ENCODE results near the gene C6.
"Not testable (repeated sequence)": the region's sequence is repeated elsewhere in the genome, so short reads cannot be mapped to it uniquely, and the experiment has no call there.

C6 gene

DNA sequence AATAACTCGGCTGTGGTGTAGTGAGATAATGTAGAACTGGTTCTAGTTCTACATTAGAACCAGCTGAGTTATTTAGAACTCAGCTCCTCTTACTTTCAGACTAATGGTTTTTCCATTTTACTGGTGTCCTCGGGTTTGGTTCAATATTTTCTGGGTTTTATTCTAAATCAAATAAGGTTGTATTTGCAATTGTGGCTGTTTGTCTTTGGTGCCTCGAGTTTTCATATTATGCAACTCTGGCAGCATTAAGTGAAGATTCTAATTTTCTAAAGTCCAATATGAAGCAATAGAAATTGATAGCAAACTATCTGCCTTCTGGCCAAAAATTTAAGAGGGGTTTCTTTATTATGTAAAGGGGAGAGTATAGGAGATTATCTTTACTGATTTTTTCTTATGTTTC, 19.0 kb downstream of the C6 start:
- Histone ChIP-seq H3K79me2 (ENCODE audit: insufficient read depth, low read depth) (no peaks in the 10 kb centered on the region), H3K27ac (no peak overlapping the region), H4K20me1 (ENCODE audit: insufficient read depth) (no peaks in the 10 kb centered on the region), H2AFZ (ENCODE audit: low read depth) (no peak overlapping the region), H3K9ac (no peak overlapping the region), H3K4me1 (ENCODE audit: low read depth, poor library complexity, severe bottlenecking) (no peaks in the 10 kb centered on the region), H3K36me3 (ENCODE audit: insufficient read depth) (no peaks in the 10 kb centered on the region), H3K4me2 (no peak overlapping the region), H3K27me3 (ENCODE audit: insufficient read depth, low read depth) (no peaks in the 10 kb centered on the region), H3K4me3 (IDR thresholded peaks at IDR 0.05; ENCODE audit: insufficient read depth, low read depth, low read length) (no peak overlapping the region)
- TF ChIP-seq, protein P1, sequence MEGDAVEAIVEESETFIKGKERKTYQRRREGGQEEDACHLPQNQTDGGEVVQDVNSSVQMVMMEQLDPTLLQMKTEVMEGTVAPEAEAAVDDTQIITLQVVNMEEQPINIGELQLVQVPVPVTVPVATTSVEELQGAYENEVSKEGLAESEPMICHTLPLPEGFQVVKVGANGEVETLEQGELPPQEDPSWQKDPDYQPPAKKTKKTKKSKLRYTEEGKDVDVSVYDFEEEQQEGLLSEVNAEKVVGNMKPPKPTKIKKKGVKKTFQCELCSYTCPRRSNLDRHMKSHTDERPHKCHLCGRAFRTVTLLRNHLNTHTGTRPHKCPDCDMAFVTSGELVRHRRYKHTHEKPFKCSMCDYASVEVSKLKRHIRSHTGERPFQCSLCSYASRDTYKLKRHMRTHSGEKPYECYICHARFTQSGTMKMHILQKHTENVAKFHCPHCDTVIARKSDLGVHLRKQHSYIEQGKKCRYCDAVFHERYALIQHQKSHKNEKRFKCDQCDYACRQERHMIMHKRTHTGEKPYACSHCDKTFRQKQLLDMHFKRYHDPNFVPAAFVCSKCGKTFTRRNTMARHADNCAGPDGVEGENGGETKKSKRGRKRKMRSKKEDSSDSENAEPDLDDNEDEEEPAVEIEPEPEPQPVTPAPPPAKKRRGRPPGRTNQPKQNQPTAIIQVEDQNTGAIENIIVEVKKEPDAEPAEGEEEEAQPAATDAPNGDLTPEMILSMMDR (conservative IDR thresholded peaks at IDR 0.05; ENCODE audit: low read depth, low read length), result no peak

DNA sequence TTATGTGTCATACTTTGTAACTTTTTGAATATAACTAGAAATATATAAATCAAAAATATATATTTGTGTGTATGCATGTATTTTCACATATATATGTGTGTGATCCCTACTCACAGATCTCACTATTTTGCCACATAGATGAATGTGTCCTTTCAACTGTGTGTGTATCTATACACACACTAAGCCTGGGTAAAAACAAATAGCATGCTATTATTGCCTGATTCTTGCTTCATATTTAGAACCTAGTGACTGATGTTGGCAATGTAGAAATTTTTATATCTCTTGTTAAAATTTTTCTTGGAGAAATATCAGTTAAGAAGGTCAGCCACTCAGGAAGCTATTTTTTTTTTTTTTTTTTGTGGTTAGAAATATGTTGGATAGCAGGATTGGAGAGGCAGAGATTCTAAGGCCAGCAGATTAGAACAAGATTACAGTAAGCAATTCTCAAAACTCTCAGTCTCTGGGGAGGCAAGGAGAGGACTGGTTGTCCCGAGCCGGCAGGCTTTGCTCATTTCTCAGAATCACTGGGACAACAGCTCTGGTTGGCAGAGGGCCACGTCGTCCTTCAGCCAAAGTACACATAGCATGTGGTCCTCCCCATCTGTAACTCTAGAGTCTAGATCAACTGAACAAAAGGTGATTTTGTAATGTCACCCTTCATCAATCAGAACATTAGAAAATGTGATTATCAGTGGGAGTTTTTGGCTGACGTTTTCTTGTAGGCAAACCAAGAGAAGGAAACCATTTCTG, 19.7 kb downstream of the C6 start:
- H3K27ac ChIP-seq, result no peak overlapping the region
- H3K4me2 ChIP-seq, result no peak overlapping the region
- no peak overlapping the region for H2AFZ ChIP-seq (ENCODE audit: low read depth)
- no peaks in the 10 kb centered on the region for H3K79me2 ChIP-seq (ENCODE audit: insufficient read depth, low read depth)
- no peak overlapping the region for H3K9ac ChIP-seq
- H3K4me1 ChIP-seq (ENCODE audit: low read depth, poor library complexity, severe bottlenecking), result no peaks in the 10 kb centered on the region
- TF ChIP-seq, protein P1 (conservative IDR thresholded peaks at IDR 0.05; ENCODE audit: low read depth, low read length), result no peak
- no peak overlapping the region for H3K4me3 ChIP-seq (IDR thresholded peaks at IDR 0.05; ENCODE audit: insufficient read depth, low read depth, low read length)
- H3K36me3 ChIP-seq (ENCODE audit: insufficient read depth), result no peaks in the 10 kb centered on the region
- H4K20me1 ChIP-seq (ENCODE audit: insufficient read depth), result no peaks in the 10 kb centered on the region
- H3K27me3 ChIP-seq (ENCODE audit: insufficient read depth, low read depth), result no peaks in the 10 kb centered on the region

DNA sequence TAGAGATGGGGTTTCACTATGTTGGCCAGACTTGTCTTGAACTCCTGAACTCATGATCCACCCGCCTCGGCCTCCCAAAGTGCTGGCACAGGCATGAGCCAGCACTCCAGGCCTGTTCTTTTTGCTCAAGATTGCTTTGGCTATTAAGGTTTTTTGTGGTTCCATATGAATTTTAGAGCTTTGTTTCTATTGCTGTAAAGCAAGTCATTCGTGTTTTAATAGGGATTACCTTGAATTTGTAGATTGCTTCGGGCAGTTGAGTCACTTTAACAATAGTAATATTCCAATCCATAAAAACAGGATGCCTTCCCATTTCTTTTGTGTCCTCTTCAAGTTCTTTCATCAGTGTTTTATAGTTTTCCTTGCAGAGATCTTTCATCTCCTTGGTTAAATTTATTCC, 22.1 kb downstream of the C6 start:
- Histone ChIP-seq H4K20me1 (ENCODE audit: insufficient read depth) (no peaks in the 10 kb centered on the region), H3K27ac (no peak overlapping the region), H3K79me2 (ENCODE audit: insufficient read depth, low read depth) (no peaks in the 10 kb centered on the region), H3K36me3 (ENCODE audit: insufficient read depth) (no peaks in the 10 kb centered on the region), H3K4me3 (IDR thresholded peaks at IDR 0.05; ENCODE audit: insufficient read depth, low read depth, low read length) (no peak overlapping the region), H3K27me3 (ENCODE audit: insufficient read depth, low read depth) (no peaks in the 10 kb centered on the region), H3K4me2 (no peak overlapping the region), H3K9ac (no peak overlapping the region), H2AFZ (ENCODE audit: low read depth) (no peak overlapping the region), H3K4me1 (ENCODE audit: low read depth, poor library complexity, severe bottlenecking) (no peaks in the 10 kb centered on the region)
- TF ChIP-seq, protein P1 (conservative IDR thresholded peaks at IDR 0.05; ENCODE audit: low read depth, low read length), result no peak

DNA sequence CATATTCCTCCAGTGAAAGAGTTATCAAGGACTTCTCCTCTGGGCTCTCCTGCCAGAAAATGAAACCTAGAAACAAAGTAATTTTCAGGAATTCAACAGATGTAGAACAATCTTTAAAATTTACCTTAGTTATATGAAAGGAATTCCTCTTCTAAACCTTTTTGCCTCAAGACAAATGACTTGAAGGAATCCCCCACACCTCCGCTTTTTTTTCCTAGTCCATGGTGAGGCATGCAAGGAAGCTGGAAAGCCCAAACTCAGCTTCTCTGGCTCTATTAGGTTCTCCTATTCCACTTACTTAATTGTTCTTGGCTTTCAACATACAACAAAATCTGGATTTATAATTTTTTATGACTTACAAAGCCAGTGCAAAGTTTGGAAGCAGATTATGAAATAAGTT, 27.2 kb downstream of the C6 start:
- no peak overlapping the region for H2AFZ ChIP-seq (ENCODE audit: low read depth)
- H3K27ac ChIP-seq, result no peak overlapping the region
- H4K20me1 ChIP-seq (ENCODE audit: insufficient read depth), result no peaks in the 10 kb centered on the region
- no peak overlapping the region for H3K4me3 ChIP-seq (IDR thresholded peaks at IDR 0.05; ENCODE audit: insufficient read depth, low read depth, low read length)
- no peak overlapping the region for H3K4me2 ChIP-seq
- H3K36me3 ChIP-seq (ENCODE audit: insufficient read depth), result no peaks in the 10 kb centered on the region
- H3K27me3 ChIP-seq (ENCODE audit: insufficient read depth, low read depth), result no peaks in the 10 kb centered on the region
- TF ChIP-seq, protein P1 (conservative IDR thresholded peaks at IDR 0.05; ENCODE audit: low read depth, low read length), result no peak
- H3K9ac ChIP-seq, result no peak overlapping the region
- no peaks in the 10 kb centered on the region for H3K4me1 ChIP-seq (ENCODE audit: low read depth, poor library complexity, severe bottlenecking)
- no peaks in the 10 kb centered on the region for H3K79me2 ChIP-seq (ENCODE audit: insufficient read depth, low read depth)

DNA sequence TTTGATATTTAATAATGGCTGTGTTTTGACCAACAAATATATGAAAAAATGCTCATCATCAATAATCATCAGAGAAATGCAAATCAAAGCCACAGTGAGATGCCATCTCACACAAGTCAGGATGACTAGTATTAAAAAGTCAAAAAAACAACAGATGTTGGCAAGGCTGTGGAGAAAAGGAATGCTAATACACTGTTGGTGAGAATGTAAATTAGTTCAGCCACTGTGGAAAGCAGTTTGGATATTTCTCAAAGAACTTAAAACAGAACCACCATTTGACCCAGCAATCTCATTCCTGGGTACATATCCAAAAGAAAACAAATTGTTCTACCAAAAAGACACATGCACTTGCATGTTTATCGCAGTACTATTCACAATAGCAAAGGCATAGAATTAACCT, 30.0 kb downstream of the C6 start:
- not testable (repeated sequence) for H3K27ac ChIP-seq; H3K4me3 ChIP-seq (IDR thresholded peaks at IDR 0.05; ENCODE audit: insufficient read depth, low read depth, low read length); H3K9ac ChIP-seq; H3K27me3 ChIP-seq (ENCODE audit: insufficient read depth, low read depth); H3K4me1 ChIP-seq (ENCODE audit: low read depth, poor library complexity, severe bottlenecking); H3K4me2 ChIP-seq; H3K36me3 ChIP-seq (ENCODE audit: insufficient read depth); H3K79me2 ChIP-seq (ENCODE audit: insufficient read depth, low read depth); H2AFZ ChIP-seq (ENCODE audit: low read depth); H4K20me1 ChIP-seq (ENCODE audit: insufficient read depth)
